Liver (tissue), 3 donors: ENCODE measurements around the gene PAPOLB.

Experiments
- CTCF ChIP-seq: fragments of 150-350 bp; IDR thresholded peaks from 2 replicates; pipeline ENCODE4 v1.5.1; 2017; ENCODE audit warnings: improper control_type of control experiment, low read depth, low read length; ENCODE audit not compliant: missing input control
- JUND ChIP-seq, 2 donors: IDR thresholded peaks; 2 replicates each; pipeline ENCODE4 v1.6.1; 2016; ENCODE audit warnings: antibody characterized with exemption in 2 of 2
- TAF1 ChIP-seq: conservative IDR thresholded peaks from 2 replicates; pipeline ENCODE4 v1.6.1; 2016; ENCODE audit warnings: antibody characterized with exemption, mild to moderate bottlenecking
- donor health status: healthy.
- donor health status: healthy.

- TF ChIP-seq CTCF: no peak
- no peak for TF ChIP-seq TAF1
- TF ChIP-seq JUND (IDR thresholded peaks at IDR 0.05): no peak
Measured at GRCh38 chr7:4816419-4817080, 45.3 kb downstream of the PAPOLB start.
